IMR-90 (cell line): Measurements from ENCODE around the gene TSPAN3.

ENCODE experiments used
- BHLHE40 ChIP-seq: fragments of 150-350 bp; IDR thresholded peaks from 2 replicates; pipeline ENCODE4 v1.6.1; 2016; ENCODE audit warnings: mild to moderate bottlenecking, low read depth, low read length
- CEBPB ChIP-seq: IDR thresholded peaks from 2 replicates; pipeline ENCODE4 v1.6.1; 2012; ENCODE audit warnings: low read depth, low read length, improper control_type of control experiment
- CHD1 ChIP-seq: IDR thresholded peaks from 2 replicates; pipeline ENCODE4 v1.6.1; 2012; ENCODE audit warnings: low read depth, low read length, improper control_type of control experiment
- FOS ChIP-seq: fragments of 150-350 bp; IDR thresholded peaks from 2 replicates; pipeline ENCODE4 v1.6.1; 2016; ENCODE audit warnings: low read depth, low read length
- MAFK ChIP-seq: IDR thresholded peaks from 2 replicates; pipeline ENCODE4 v1.6.1; 2012; ENCODE audit warnings: low read depth, low read length, improper control_type of control experiment
- POLR2A ChIP-seq: IDR thresholded peaks from 2 replicates; pipeline ENCODE4 v1.6.1; 2012; ENCODE audit warnings: mild to moderate bottlenecking, low read depth, low read length
- RAD21 ChIP-seq: IDR thresholded peaks from 2 replicates; pipeline ENCODE4 v1.6.1; 2012; ENCODE audit warnings: low read length, improper control_type of control experiment
- RCOR1 ChIP-seq: IDR thresholded peaks from 2 replicates; pipeline ENCODE4 v1.6.1; 2012; ENCODE audit warnings: mild to moderate bottlenecking, low read length, improper control_type of control experiment; ENCODE audit not compliant: insufficient replicate concordance
- RFX5 ChIP-seq: IDR thresholded peaks from 2 replicates; pipeline ENCODE4 v1.8.0; 2012; ENCODE audit warnings: low read depth, mild to moderate bottlenecking, low read length, moderate library complexity
- SMC3 ChIP-seq: fragments of 150-350 bp; IDR thresholded peaks from 2 replicates; pipeline ENCODE4 v1.6.1; 2016; ENCODE audit warnings: low read depth, mild to moderate bottlenecking, antibody characterized with exemption, low read length, moderate library complexity
- TF ChIP-seq, protein P1 (sequence below): conservative IDR thresholded peaks from 2 replicates; pipeline ENCODE4 v1.5.1; 2012; ENCODE audit warnings: mild to moderate bottlenecking, low read depth, low read length, improper control_type of control experiment
- TF ChIP-seq, protein P2 (sequence below): fragments of 150-350 bp; IDR thresholded peaks from 2 replicates; pipeline ENCODE4 v1.6.1; 2017; ENCODE audit warnings: mild to moderate bottlenecking, antibody characterized with exemption, low read length, low read depth
- TF ChIP-seq, protein P3 (sequence below): fragments of 150-350 bp; IDR thresholded peaks from 2 replicates; pipeline ENCODE4 v1.6.1; 2016; ENCODE audit warnings: low read depth, mild to moderate bottlenecking, low read length, moderate library complexity, borderline replicate concordance

DNA sequence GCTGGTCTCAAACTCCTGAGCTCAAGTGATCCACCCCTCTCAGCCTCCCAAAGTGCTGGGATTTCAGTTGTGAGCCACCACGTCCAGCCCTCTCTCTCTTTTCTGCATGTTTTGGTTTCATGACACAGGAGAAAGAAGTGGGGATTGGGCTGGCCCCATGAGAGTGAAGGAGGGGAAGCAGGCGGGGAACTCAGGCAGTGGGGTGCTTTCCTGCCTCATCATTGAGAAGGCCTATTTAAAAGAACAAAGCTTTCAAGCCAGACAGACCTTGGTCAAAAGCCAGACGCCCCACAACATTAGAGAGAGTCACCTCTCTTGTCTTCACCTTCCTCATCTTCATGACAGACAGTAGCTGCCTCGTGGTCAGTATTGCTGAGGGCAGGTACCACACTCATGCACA is 60.1 kb downstream of the TSPAN3 start:
- no peak for TF ChIP-seq POLR2A
- no peak for TF ChIP-seq MAFK
- no peak for TF ChIP-seq SMC3
- TF ChIP-seq CHD1 = no peak
- no peak for TF ChIP-seq BHLHE40
- TF ChIP-seq, protein P1, sequence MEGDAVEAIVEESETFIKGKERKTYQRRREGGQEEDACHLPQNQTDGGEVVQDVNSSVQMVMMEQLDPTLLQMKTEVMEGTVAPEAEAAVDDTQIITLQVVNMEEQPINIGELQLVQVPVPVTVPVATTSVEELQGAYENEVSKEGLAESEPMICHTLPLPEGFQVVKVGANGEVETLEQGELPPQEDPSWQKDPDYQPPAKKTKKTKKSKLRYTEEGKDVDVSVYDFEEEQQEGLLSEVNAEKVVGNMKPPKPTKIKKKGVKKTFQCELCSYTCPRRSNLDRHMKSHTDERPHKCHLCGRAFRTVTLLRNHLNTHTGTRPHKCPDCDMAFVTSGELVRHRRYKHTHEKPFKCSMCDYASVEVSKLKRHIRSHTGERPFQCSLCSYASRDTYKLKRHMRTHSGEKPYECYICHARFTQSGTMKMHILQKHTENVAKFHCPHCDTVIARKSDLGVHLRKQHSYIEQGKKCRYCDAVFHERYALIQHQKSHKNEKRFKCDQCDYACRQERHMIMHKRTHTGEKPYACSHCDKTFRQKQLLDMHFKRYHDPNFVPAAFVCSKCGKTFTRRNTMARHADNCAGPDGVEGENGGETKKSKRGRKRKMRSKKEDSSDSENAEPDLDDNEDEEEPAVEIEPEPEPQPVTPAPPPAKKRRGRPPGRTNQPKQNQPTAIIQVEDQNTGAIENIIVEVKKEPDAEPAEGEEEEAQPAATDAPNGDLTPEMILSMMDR = no peak
- TF ChIP-seq FOS = no peak
- no peak for TF ChIP-seq RCOR1
- TF ChIP-seq, protein P2, sequence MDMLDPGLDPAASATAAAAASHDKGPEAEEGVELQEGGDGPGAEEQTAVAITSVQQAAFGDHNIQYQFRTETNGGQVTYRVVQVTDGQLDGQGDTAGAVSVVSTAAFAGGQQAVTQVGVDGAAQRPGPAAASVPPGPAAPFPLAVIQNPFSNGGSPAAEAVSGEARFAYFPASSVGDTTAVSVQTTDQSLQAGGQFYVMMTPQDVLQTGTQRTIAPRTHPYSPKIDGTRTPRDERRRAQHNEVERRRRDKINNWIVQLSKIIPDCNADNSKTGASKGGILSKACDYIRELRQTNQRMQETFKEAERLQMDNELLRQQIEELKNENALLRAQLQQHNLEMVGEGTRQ = no peak
- no peak for TF ChIP-seq RAD21
- TF ChIP-seq, protein P3, sequence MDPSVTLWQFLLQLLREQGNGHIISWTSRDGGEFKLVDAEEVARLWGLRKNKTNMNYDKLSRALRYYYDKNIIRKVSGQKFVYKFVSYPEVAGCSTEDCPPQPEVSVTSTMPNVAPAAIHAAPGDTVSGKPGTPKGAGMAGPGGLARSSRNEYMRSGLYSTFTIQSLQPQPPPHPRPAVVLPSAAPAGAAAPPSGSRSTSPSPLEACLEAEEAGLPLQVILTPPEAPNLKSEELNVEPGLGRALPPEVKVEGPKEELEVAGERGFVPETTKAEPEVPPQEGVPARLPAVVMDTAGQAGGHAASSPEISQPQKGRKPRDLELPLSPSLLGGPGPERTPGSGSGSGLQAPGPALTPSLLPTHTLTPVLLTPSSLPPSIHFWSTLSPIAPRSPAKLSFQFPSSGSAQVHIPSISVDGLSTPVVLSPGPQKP = no peak
- no peak for TF ChIP-seq CEBPB
- no peak for TF ChIP-seq RFX5
